Lower lobe of right lung (tissue), 2 donors: ENCODE measurements around the gene TTC39C. TPM values are rescaled to one million over a fixed set of nuclear protein-coding genes. Genes with fewer than 3 reads are reported as not detected.

Source experiments
- ATAC-seq, 2 donors: fragments of 200-7000 bp; cut with Tn5 transposase; one replicate each; pipeline ENCODE4 v1.9.1; 2020 to 2022; ENCODE audit warnings: mild to moderate bottlenecking in 2 of 2, moderate library complexity in 2 of 2
- DNase-seq: peaks from one replicate; pipeline ENCODE4 v3.0.0-alpha.2; 2020
- H3K27ac ChIP-seq: fragments of 200-600 bp; one replicate; pipeline ENCODE4 v1.8.0; 2022
- H3K27me3 ChIP-seq: fragments of 200-600 bp; one replicate; pipeline ENCODE4 v1.8.0; 2022; ENCODE audit warnings: low read depth
- H3K36me3 ChIP-seq: fragments of 200-600 bp; one replicate; pipeline ENCODE4 v1.8.0; 2022; ENCODE audit warnings: mild to moderate bottlenecking
- H3K4me1 ChIP-seq: fragments of 200-600 bp; one replicate; pipeline ENCODE4 v1.8.0; 2022
- H3K4me3 ChIP-seq: fragments of 200-600 bp; one replicate; pipeline ENCODE4 v1.8.0; 2022; ENCODE audit warnings: mild to moderate bottlenecking
- H3K9me3 ChIP-seq: fragments of 200-600 bp; one replicate; pipeline ENCODE4 v1.8.0; 2022
- CTCF ChIP-seq: fragments of 200-600 bp; IDR thresholded peaks from one replicate; pipeline ENCODE4 v1.8.0; 2022; ENCODE audit warnings: antibody characterized with exemption, mild to moderate bottlenecking
- intact Hi-C: fragments of 100-400 bp; cut with DNase I; formaldehyde crosslinking; loops from one replicate; pipeline ENCODE4 v1.11.0; 2022
- total RNA-seq: library from RNA; stranded (reverse); fragmentation: NEBNext Ultra II Directional; extraction: Animal tissue kit (Norgen Biotek cat#: 25700); gene quantifications from one replicate; pipeline ENCODE4 v1.2.1, GENCODE V29; 2021
- donor health status: DM: no; HTN: yes; CAD: no; lungs with severe emphysema.

Gene TTC39C
- total RNA-seq, 1 donor from 2014 or later: 14.6 TPM

GRCh38 chr18:24015639-24016631 lies 1.4 kb downstream of the TTC39C start:
- DNase-seq: no peak

GRCh38 chr18:24016643-24017042 lies 2.1 kb downstream of the TTC39C start:
- H3K4me3 ChIP-seq: peak overlapping the region; percentile 78
- no peak for DNase-seq
- intact Hi-C loops: no loop called here

More at GRCh38 chr18:24015639-24016631, 1.4 kb downstream of the TTC39C start:
- TF ChIP-seq CTCF: no peak
- intact Hi-C loops: no loop called here
- H3K4me1 ChIP-seq: peaks cover 62% of the 10 kb centered on the region
- H3K27ac ChIP-seq: peak overlapping the region; percentile 85
- H3K9me3 ChIP-seq: no peaks in the 10 kb centered on the region
- peak overlapping the region; percentile 78 for H3K4me3 ChIP-seq
- no peak for ATAC-seq
- no peaks in the 10 kb centered on the region for H3K27me3 ChIP-seq
- no peaks in the 10 kb centered on the region for H3K36me3 ChIP-seq

DNA sequence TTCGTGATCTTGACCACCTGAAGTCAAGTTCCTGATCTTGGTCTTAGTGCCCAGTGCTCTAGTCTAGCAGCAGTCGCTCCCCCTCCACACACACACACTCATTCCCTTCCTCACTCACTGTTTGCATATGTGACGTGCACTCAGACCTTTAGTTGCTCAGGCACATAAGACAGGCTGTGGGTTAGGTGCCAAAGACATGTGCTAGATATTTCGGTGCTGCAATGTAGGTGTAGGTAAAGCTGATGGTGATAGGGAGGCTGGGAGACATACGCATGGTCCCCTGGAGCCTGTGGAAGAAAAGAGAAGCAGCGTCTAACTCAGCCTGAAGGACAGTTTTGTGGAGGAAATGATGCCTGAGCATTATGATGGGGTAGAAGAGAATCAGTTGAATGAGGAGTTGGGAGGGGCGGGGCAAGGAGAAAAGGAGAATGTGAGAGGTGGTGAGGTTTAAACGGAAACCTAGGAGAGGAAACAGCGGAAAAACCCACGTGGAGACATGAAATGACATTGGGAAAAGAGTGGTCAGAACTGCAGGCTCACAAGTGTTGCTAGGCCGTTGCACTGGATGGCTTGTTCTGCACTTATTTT lies 3.8 kb downstream of the TTC39C start:
- TF ChIP-seq CTCF: no peak
- intact Hi-C loops: no loop called here
- Histone ChIP-seq H3K4me1 (peaks cover 66% of the 10 kb centered on the region), H3K4me3 (no peak overlapping the region), H3K9me3 (no peaks in the 10 kb centered on the region), H3K27me3 (no peaks in the 10 kb centered on the region), H3K36me3 (no peaks in the 10 kb centered on the region), H3K27ac (no peak overlapping the region)
- no peak for DNase-seq
- ATAC-seq: no peak

More at GRCh38 chr18:24016643-24017042, 2.1 kb downstream of the TTC39C start:
- no peak for ATAC-seq
- H3K9me3 ChIP-seq: no peaks in the 10 kb centered on the region
- peak; percentile 18 for TF ChIP-seq CTCF
- peaks cover 62% of the 10 kb centered on the region for H3K4me1 ChIP-seq
- no peak overlapping the region for H3K27ac ChIP-seq
- no peaks in the 10 kb centered on the region for H3K27me3 ChIP-seq
- no peaks in the 10 kb centered on the region for H3K36me3 ChIP-seq

DNA sequence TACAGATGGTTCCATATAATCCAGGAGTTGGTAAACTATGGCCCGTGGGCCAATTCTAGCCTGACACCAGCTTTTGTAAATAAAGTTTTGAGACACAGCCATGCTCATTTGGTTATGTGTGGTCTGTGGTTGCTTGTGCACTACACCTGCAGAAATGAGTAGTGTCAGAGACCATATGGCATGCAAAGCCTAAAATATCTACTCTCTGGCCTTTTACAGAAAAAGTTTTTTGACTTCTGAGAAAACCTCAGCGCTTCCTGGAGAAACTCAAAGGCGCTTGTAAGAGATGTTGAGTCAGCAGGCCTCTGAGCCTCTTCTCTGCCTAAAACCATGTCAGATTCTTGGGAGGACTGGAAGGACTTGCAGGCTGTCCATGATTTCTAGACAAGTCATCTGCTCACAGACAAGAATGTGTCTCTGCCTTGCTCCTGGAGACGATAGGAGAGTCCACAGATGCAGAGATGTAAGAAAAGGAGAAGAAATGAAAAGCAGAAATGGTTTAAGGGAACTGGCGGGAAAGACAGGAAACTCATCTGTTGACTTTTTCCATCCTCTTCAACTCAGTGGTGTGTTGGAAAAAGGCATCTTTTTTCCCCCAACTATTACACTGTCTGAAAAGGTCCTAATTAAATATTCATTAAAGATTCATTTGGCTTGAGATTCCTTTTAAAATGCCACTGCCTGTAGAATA lies 5.2 kb downstream of the TTC39C start:
- peaks cover 59% of the 10 kb centered on the region for H3K4me1 ChIP-seq
- peak; percentile 3 to 23 for ATAC-seq
- no peaks in the 10 kb centered on the region for H3K27me3 ChIP-seq
- no peak for DNase-seq
- no peak overlapping the region for H3K27ac ChIP-seq
- TF ChIP-seq CTCF: no peak
- no peaks in the 10 kb centered on the region for H3K9me3 ChIP-seq
- intact Hi-C loops: no loop called here
- H3K36me3 ChIP-seq: no peaks in the 10 kb centered on the region
- no peak overlapping the region for H3K4me3 ChIP-seq

DNA sequence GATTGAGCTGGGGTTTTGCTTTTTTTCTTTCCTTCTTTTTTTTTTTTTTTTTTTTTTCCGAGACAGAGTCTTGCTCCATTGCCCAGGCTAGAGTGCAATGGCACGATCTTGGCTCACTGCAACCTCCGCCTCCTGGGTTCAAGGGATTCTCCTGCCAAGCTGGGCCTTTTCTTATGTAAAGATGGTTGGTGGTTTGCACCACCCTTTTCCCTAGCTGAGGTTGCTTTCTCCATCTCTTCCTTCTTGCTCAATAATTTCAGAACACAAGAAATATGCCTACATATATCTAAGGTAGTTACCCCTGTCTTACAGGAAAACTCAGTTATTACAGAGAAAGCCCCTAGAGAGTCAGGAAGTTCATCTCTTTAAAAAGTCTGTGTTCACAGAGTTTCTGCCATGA lies 7.0 kb downstream of the TTC39C start:
- DNase-seq (no peak), ATAC-seq (no peak)
- no peaks in the 10 kb centered on the region for H3K9me3 ChIP-seq
- H3K4me3 ChIP-seq: no peak overlapping the region
- no peaks in the 10 kb centered on the region for H3K27me3 ChIP-seq
- H3K36me3 ChIP-seq: no peaks in the 10 kb centered on the region
- H3K27ac ChIP-seq: no peak overlapping the region
- H3K4me1 ChIP-seq: peaks cover 52% of the 10 kb centered on the region
- no peak for TF ChIP-seq CTCF
- intact Hi-C loops: no loop called here
